ENCODE measurements around the gene HERPUD1.

HERPUD1 gene

GRCh38 chr16:56898847-56899246 is 33.1 kb upstream of the HERPUD1 start:
- no peak for TF ChIP-seq CTCF (IDR thresholded peaks at IDR 0.05)

GRCh38 chr16:56903866-56904265 is 28.1 kb upstream of the HERPUD1 start:
- no peak for TF ChIP-seq CTCF (IDR thresholded peaks at IDR 0.05)

DNA sequence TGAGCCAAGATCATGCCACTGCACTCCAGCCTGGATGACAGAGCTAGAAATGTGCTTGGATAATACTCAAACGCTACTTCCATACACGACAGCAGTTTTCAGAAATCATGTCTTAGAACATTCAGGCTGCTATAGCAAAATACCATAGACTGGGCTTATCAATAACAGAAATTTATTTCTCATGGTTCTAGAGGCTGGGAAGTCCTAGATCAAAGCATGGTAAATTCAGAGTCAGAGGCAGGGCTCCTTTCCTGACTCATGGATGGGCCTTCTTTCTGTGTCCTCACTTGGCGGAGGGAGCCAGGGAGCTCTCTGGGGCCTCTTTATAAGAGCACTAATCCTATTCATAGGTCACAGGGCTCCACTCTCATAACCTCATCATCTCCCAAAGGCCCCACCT is 24.5 kb upstream of the HERPUD1 start:
- TF ChIP-seq CTCF (IDR thresholded peaks at IDR 0.05) = no peak

- no peak for TF ChIP-seq CTCF (IDR thresholded peaks at IDR 0.05)
Measured at GRCh38 chr16:56909527-56909979, 22.4 kb upstream of the HERPUD1 start.

DNA sequence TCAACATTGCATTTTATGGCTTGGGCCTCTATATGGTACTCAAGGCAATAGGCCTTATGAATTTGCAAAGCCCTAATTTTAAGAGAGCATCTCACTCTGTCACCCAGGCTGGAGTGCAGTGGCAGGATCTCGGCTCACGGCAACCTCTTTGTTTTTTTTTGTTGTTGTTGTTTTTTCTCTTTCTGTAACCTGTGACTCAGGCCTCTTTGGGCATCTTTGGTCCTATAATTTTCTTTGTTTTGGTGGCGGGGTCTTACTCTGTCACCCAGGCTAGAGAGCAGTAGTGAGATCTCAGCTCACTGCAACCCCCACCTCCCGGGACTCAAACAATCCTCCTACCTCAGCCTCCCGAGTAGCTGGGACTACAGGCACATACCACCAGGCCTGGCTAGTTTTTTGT is 21.8 kb upstream of the HERPUD1 start:
- TF ChIP-seq CTCF (IDR thresholded peaks at IDR 0.05) = no peak

- no peak for TF ChIP-seq CTCF (IDR thresholded peaks at IDR 0.05)
Measured at GRCh38 chr16:56910654-56911539, 21.0 kb upstream of the HERPUD1 start.

- no peak for TF ChIP-seq CTCF (IDR thresholded peaks at IDR 0.05)
Measured at GRCh38 chr16:56911771-56912571, 20.0 kb upstream of the HERPUD1 start.
